H1 (cell line): ENCODE measurements around the gene TNNI2. TPM values are rescaled to one million over a fixed set of nuclear protein-coding genes. Genes with fewer than 3 reads are reported as not detected.

Source experiments
- CTCF ChIA-PET: fragments of 300-600 bp; sonication (Branson Sonifier 250); formaldehyde crosslinking; loops from one replicate; lab custom pipeline; 2021; ENCODE audit not compliant: partially characterized antibody; lab: Charles Lee
- POLR2A ChIA-PET: fragments of 300-600 bp; sonication (Branson Sonifier 250); formaldehyde crosslinking; loops from one replicate; lab custom pipeline; 2021; ENCODE audit warnings: inconsistent platforms; ENCODE audit not compliant: partially characterized antibody; lab: Charles Lee
- DNase-seq, 2 experiments: peaks; one replicate each; pipeline versions ENCODE4 v3.0.0 to v3.0.0-alpha.2; 2010 to 2022; ENCODE audit warnings: low spot score in 2 of 2, low read depth in 1 of 2, mixed read lengths in 1 of 2
- FAIRE-seq: peaks from 2 replicates; lab custom pipeline; 2011; peaks lifted over from hg19 to GRCh38; lab: Jason Lieb, UNC
- H2AFZ ChIP-seq: 2 replicates; pipeline ENCODE4 v1.8.1; 2012; ENCODE audit warnings: low read length, inconsistent platforms
- H2AK5ac ChIP-seq: 2 replicates; pipeline ENCODE4 v1.6.1; 2013; ENCODE audit warnings: low read depth, low read length
- H2BK120ac ChIP-seq: replicated peaks from 2 replicates; pipeline ENCODE3; 2013; ENCODE audit warnings: low read depth, low read length, inconsistent platforms
- H2BK12ac ChIP-seq: 2 replicates; pipeline ENCODE4 v1.6.1; 2013; ENCODE audit warnings: low read depth, low read length
- H2BK15ac ChIP-seq: 2 replicates; pipeline ENCODE4 v1.6.1; 2013; ENCODE audit warnings: low read length
- H2BK20ac ChIP-seq: 2 replicates; pipeline ENCODE4 v1.6.1; 2013; ENCODE audit warnings: low read length
- H2BK5ac ChIP-seq: 2 replicates; pipeline ENCODE4 v1.6.1; 2013; ENCODE audit warnings: low read depth, low read length
- H3K14ac ChIP-seq: 2 replicates; pipeline ENCODE4 v1.6.1; 2013; ENCODE audit warnings: inconsistent platforms; ENCODE audit not compliant: insufficient read length
- H3K18ac ChIP-seq: 2 replicates; pipeline ENCODE4 v1.6.1; 2013; ENCODE audit warnings: low read length; ENCODE audit errors: extremely low read depth
- H3K23ac ChIP-seq: 2 replicates; pipeline ENCODE4 v1.6.1; 2013; ENCODE audit warnings: inconsistent platforms; ENCODE audit not compliant: insufficient read length
- H3K23me2 ChIP-seq: 2 replicates; pipeline ENCODE4 v1.6.1; 2013; ENCODE audit warnings: low read depth, low read length
- H3K27ac ChIP-seq: 2 replicates; pipeline ENCODE4 v1.6.1; 2011; ENCODE audit warnings: low read depth, low read length, inconsistent platforms
- H3K27me3 ChIP-seq, 4 experiments: replicated peaks in 1 of 4; 1 replicate in 1 of 4; 2 replicates in 3 of 4; pipeline versions ENCODE4 v1.6.1 to v1.8.1; 2011 to 2013; ENCODE audit warnings: low read length in 3 of 4, mild to moderate bottlenecking in 3 of 4, inconsistent platforms in 2 of 4, mixed read lengths in 2 of 4, moderate library complexity in 1 of 4; ENCODE audit not compliant: control insufficient read depth in 3 of 4, insufficient read depth in 3 of 4; ENCODE audit errors: extremely low read depth in 1 of 4
- H3K36me3 ChIP-seq, 4 experiments: 2 replicates each; pipeline versions ENCODE4 v1.6.1 to v1.8.1; 2011 to 2013; ENCODE audit warnings: mild to moderate bottlenecking in 4 of 4, low read length in 3 of 4, moderate library complexity in 2 of 4, control low read depth in 1 of 4, inconsistent platforms in 1 of 4; ENCODE audit not compliant: insufficient read depth in 4 of 4, control insufficient read depth in 2 of 4
- H3K4ac ChIP-seq: replicated peaks from 2 replicates; pipeline ENCODE3; 2013; ENCODE audit warnings: low read length, low read depth, mixed read lengths, inconsistent platforms; ENCODE audit not compliant: insufficient read length
- H3K4me1 ChIP-seq, 4 experiments: replicated peaks in 1 of 4; 1 replicate in 1 of 4; 2 replicates in 3 of 4; pipeline versions ENCODE4 v1.6.1 to v1.8.1; 2011 to 2013; ENCODE audit warnings: low read length in 3 of 4, inconsistent platforms in 2 of 4, mixed read lengths in 1 of 4; ENCODE audit not compliant: insufficient read depth in 4 of 4, control insufficient read depth in 3 of 4
- H3K4me2 ChIP-seq, 2 experiments: 2 replicates each; pipeline versions ENCODE4 v1.6.1 to v1.8.1; 2011 to 2013; ENCODE audit warnings: low read depth in 2 of 2, low read length in 2 of 2, control low read depth in 1 of 2, inconsistent platforms in 1 of 2, mild to moderate bottlenecking in 1 of 2; ENCODE audit not compliant: insufficient read depth in 1 of 2
- H3K4me3 ChIP-seq, 4 experiments: fragments of 200-600, 300-600 bp in 1 of 4; sonication (generic), shearing (Covaris generic), sonication (Bioruptor Twin) in 1 of 4; 2 replicates each; pipeline versions ENCODE4 v1.5.1 to v1.8.1; 2011 to 2016; ENCODE audit warnings: low read length in 4 of 4, low read depth in 3 of 4, control low read depth in 2 of 4, inconsistent platforms in 2 of 4, mild to moderate bottlenecking in 2 of 4, mixed read lengths in 1 of 4, moderate library complexity in 1 of 4; ENCODE audit not compliant: insufficient read depth in 2 of 4; ENCODE audit errors: extremely low read depth in 1 of 4
- H3K56ac ChIP-seq: replicated peaks from 2 replicates; pipeline ENCODE3; 2013; ENCODE audit warnings: low read depth, mild to moderate bottlenecking, mixed read lengths, low read length, inconsistent platforms; ENCODE audit not compliant: insufficient read length
- H3K79me1 ChIP-seq: 2 replicates; pipeline ENCODE4 v1.6.1; 2013; ENCODE audit warnings: low read depth, low read length, control low read depth
- H3K79me2 ChIP-seq, 2 experiments: 2 replicates each; pipeline versions ENCODE4 v1.6.1 to v1.8.1; 2012 to 2013; ENCODE audit warnings: low read length in 2 of 2, mild to moderate bottlenecking in 2 of 2, inconsistent platforms in 1 of 2; ENCODE audit not compliant: insufficient read depth in 2 of 2, control insufficient read depth in 1 of 2
- H3K9ac ChIP-seq, 4 experiments: replicated peaks in 1 of 4; 1 replicate in 1 of 4; 2 replicates in 3 of 4; pipeline versions ENCODE4 v1.6.1 to v1.8.1; 2011 to 2013; ENCODE audit warnings: low read depth in 3 of 4, low read length in 3 of 4, control low read depth in 2 of 4, mild to moderate bottlenecking in 2 of 4, moderate library complexity in 2 of 4, inconsistent platforms in 1 of 4; ENCODE audit errors: extremely low read depth in 1 of 4
- H3K9me3 ChIP-seq, 2 experiments: 2 replicates each; pipeline versions ENCODE4 v1.6.1 to v1.8.1; 2012 to 2013; ENCODE audit warnings: mild to moderate bottlenecking in 2 of 2, moderate library complexity in 2 of 2, control low read depth in 1 of 2, inconsistent platforms in 1 of 2, low read depth in 1 of 2, low read length in 1 of 2, mixed read lengths in 1 of 2; ENCODE audit not compliant: insufficient read depth in 2 of 2
- H4K20me1 ChIP-seq, 2 experiments: replicated peaks in 1 of 2; 2 replicates each; pipeline versions ENCODE3 to v1.8.1; 2011 to 2013; ENCODE audit warnings: inconsistent platforms in 2 of 2, low read length in 2 of 2, mild to moderate bottlenecking in 1 of 2; ENCODE audit not compliant: insufficient read depth in 2 of 2, control insufficient read depth in 1 of 2
- H4K5ac ChIP-seq: 2 replicates; pipeline ENCODE4 v1.6.1; 2013; ENCODE audit warnings: low read length, low read depth, mixed read lengths, inconsistent platforms; ENCODE audit not compliant: insufficient read length
- H4K8ac ChIP-seq: 2 replicates; pipeline ENCODE4 v1.8.0; 2013; ENCODE audit warnings: mild to moderate bottlenecking, moderate library complexity, low read length, inconsistent platforms; ENCODE audit not compliant: insufficient read depth; ENCODE audit errors: extremely low read depth
- H4K91ac ChIP-seq: replicated peaks from 2 replicates; pipeline ENCODE3; 2013; ENCODE audit warnings: low read length, mixed read lengths, inconsistent platforms; ENCODE audit not compliant: insufficient read length
- ASH2L ChIP-seq: fragments of 200-600, 300-600 bp; sonication (generic); IDR thresholded peaks from one replicate; pipeline ENCODE4 v1.7.1; 2017; ENCODE audit warnings: low read length
- CTCF ChIP-seq, 3 experiments: IDR thresholded peaks; 1 replicate in 2 of 3; 2 replicates in 1 of 3; pipeline versions ENCODE4 v1.5.1 to v1.6.1; 2011; ENCODE audit warnings: low read length in 3 of 3, mild to moderate bottlenecking in 3 of 3, inconsistent platforms in 2 of 3, low read depth in 1 of 3, moderate library complexity in 1 of 3; ENCODE audit not compliant: insufficient read depth in 1 of 3; ENCODE audit errors: control extremely low read depth in 1 of 3
- HDAC2 ChIP-seq, 2 experiments: fragments of 300-600 bp in 1 of 2; sonication (generic) in 1 of 2; IDR thresholded peaks; 2 replicates each; pipeline ENCODE4 v1.6.1; 2011 to 2012; ENCODE audit warnings: low read depth in 2 of 2, low read length in 2 of 2, mild to moderate bottlenecking in 2 of 2, moderate library complexity in 2 of 2, borderline replicate concordance in 1 of 2, inconsistent platforms in 1 of 2
- RFX5 ChIP-seq: IDR thresholded peaks from 2 replicates; pipeline ENCODE4 v1.6.1; 2011; ENCODE audit warnings: low read depth, low read length, improper control_type of control experiment, borderline replicate concordance
- TBP ChIP-seq: IDR thresholded peaks from 2 replicates; pipeline ENCODE4 v1.6.1; 2011; ENCODE audit warnings: low read depth, low read length, improper control_type of control experiment
- WGBS, 2 experiments: shearing (Covaris generic) in 1 of 2; methylation state at CpG; one replicate each; pipeline versions ENCODE4 v1.1.6 to v1.1.7; 2013 to 2015; ENCODE audit warnings: low lambda C conversion rate in 2 of 2, mixed read lengths in 2 of 2, inconsistent platforms in 1 of 2, low coverage in 1 of 2, missing lambda C conversion rate in 1 of 2; ENCODE audit not compliant: insufficient replicate concordance in 2 of 2, insufficient coverage in 1 of 2, insufficient read length in 1 of 2; ENCODE audit errors: extremely low coverage in 1 of 2, missing lambda C conversion rate in 1 of 2; 5-methylcytosine and 5-hydroxymethylcytosine counted together
- polyA plus RNA-seq, 7 experiments: library from polyadenylated mRNA; depleted of rRNA in 3 of 7; stranded (reverse) in 5 of 7; unstranded in 2 of 7; fragments of >200 nt in 5 of 7; fragments of 200-250 nt in 2 of 7; gene quantifications; 1 replicate in 5 of 7; 2 replicates in 1 of 7; 4 replicates in 1 of 7; pipeline versions ENCODE4 v1.2.1 to v1.2.3, GENCODE V29; 2011 to 2013; ENCODE audit warnings: missing spikeins in 2 of 7, mixed read lengths in 2 of 7
- total RNA-seq: library from RNA; stranded (reverse); fragmentation: NEBNext Ultra II Directional; extraction: Animal tissue kit (Norgen Biotek cat#: 25700); gene quantifications from 2 replicates; pipeline ENCODE4 v1.2.1, GENCODE V29; 2021

Gene TNNI2
- total and polyA plus RNA-seq, 2 of the 8 experiments (the other 6 are each of a cell fraction or from before 2014, with no cell fraction given): not detected

- POLR2A ChIA-PET: no interaction called here
- FAIRE-seq (no peak), DNase-seq (no peak)
- no peak overlapping the region for H3K56ac ChIP-seq
- no peak overlapping the region for H2AFZ ChIP-seq
- H2BK120ac ChIP-seq: no peak overlapping the region
- H3K27ac ChIP-seq: no peak overlapping the region
- no peak overlapping the region for H2BK20ac ChIP-seq
- WGBS, 2 experiments: 91% methylated on average over 26 of the region's 32 CpGs; no CpG with 5 or more reads in 1 of the 2 experiments
- no peak overlapping the region for H3K18ac ChIP-seq
- H2BK12ac ChIP-seq: peak overlapping the region; percentile 90; the same call in 1 of the 2 replicates
- H2BK15ac ChIP-seq: no peak overlapping the region
- H3K9me3 ChIP-seq: no peaks in the 10 kb centered on the region
- H4K91ac ChIP-seq: no peak overlapping the region
- no peak overlapping the region for H3K4me3 ChIP-seq
- no peaks in the 10 kb centered on the region for H3K79me1 ChIP-seq
- no peak overlapping the region for H3K4ac ChIP-seq
- no peak overlapping the region for H3K23ac ChIP-seq
- CTCF ChIA-PET: interaction anchor here (1.2 to 5.5 kb wide), 7 partner anchors 46 to 273 kb away, joined by 3 to 170 read pairs (median 13); partner anchors contain the start of gene SYT8
- H3K14ac ChIP-seq: no peak overlapping the region
- H3K23me2 ChIP-seq: peaks cover 7% of the 10 kb centered on the region; the same call in 1 of the 2 replicates
- no peaks in the 10 kb centered on the region for H3K79me2 ChIP-seq
- H4K8ac ChIP-seq: peak overlapping the region; percentile 28; the same call in 1 of the 2 replicates
- H2BK5ac ChIP-seq: no peak overlapping the region
- H3K9ac ChIP-seq: no peak overlapping the region
- H4K5ac ChIP-seq: no peak overlapping the region
- H3K27me3 ChIP-seq: no peaks in the 10 kb centered on the region; a peak in 1 of 7 replicates
- H2AK5ac ChIP-seq: no peak overlapping the region
- H4K20me1 ChIP-seq: no peaks in the 10 kb centered on the region
- H3K4me2 ChIP-seq: no peak overlapping the region
- no peaks in the 10 kb centered on the region for H3K36me3 ChIP-seq
- peaks cover 0 to 5% (median 2%) of the 10 kb centered on the region in 4 experiments; a peak in 3 of 7 replicates for H3K4me1 ChIP-seq
- no peak for TF ChIP-seq CTCF (IDR thresholded peaks at IDR 0.05; ENCODE audit: control extremely low read depth in 1 of 3, insufficient read depth in 1 of 3, low read depth in 1 of 3, low read length in 3 of 3)
- no peak for TF ChIP-seq HDAC2 (IDR thresholded peaks at IDR 0.05; ENCODE audit: borderline replicate concordance in 1 of 2, low read depth in 2 of 2, low read length in 2 of 2)
- no peak for TF ChIP-seq TBP
- TF ChIP-seq ASH2L: no peak
- no peak for TF ChIP-seq RFX5
Observed at GRCh38 chr11:1879941-1880720, 41.4 kb downstream of the TNNI2 start.
